B cell (primary cell): ENCODE results near the gene SLC12A7. TPM values are rescaled to one million over a fixed set of nuclear protein-coding genes. Genes with fewer than 3 reads are reported as not detected.

Experiments
- ATAC-seq: fragments of 200-7000 bp; cut with Tn5 transposase; one replicate; pipeline ENCODE4 v1.10.0; 2021; ENCODE audit warnings: low read depth, mild to moderate bottlenecking, moderate number of reproducible peaks, moderate library complexity
- CTCF ChIA-PET: fragments of 350-600 bp; sonication (Branson Sonifier 250); formaldehyde crosslinking; loops from one replicate; lab custom pipeline; 2021; ENCODE audit warnings: antibody characterized with exemption, inconsistent platforms; lab: Charles Lee
- POLR2A ChIA-PET: fragments of 350-600 bp; sonication (Branson Sonifier 250); formaldehyde crosslinking; loops from one replicate; lab custom pipeline; 2021; ENCODE audit warnings: antibody characterized with exemption; lab: Charles Lee
- DNase-seq: peaks from one replicate; pipeline ENCODE4 v3.0.0; 2013
- H2AFZ ChIP-seq: 2 replicates; pipeline ENCODE4 v1.6.1; 2012; ENCODE audit warnings: mild to moderate bottlenecking, low read depth, low read length; ENCODE audit not compliant: insufficient read depth, poor library complexity, severe bottlenecking
- H3K27ac ChIP-seq, 2 donors: 1 replicate in 1 of 2; 2 replicates in 1 of 2; pipeline ENCODE4 v1.5.1; 2012 to 2013; ENCODE audit warnings: low read length in 2 of 2, mild to moderate bottlenecking in 2 of 2, moderate library complexity in 1 of 2
- H3K27me3 ChIP-seq, 4 experiments: fragments of 200-600 bp in 1 of 4; sonication (generic) in 1 of 4; replicated peaks in 1 of 4; 1 replicate in 2 of 4; 2 replicates in 2 of 4; pipeline versions ENCODE4 v1.6.1 to v1.7.0; 2013 to 2016; ENCODE audit warnings: low read length in 3 of 4, mild to moderate bottlenecking in 2 of 4, mixed read lengths in 1 of 4, moderate library complexity in 1 of 4; ENCODE audit not compliant: insufficient read depth in 4 of 4, control insufficient read depth in 3 of 4; ENCODE audit errors: control extremely low read depth in 1 of 4
- H3K36me3 ChIP-seq, 2 experiments: replicated peaks in 1 of 2; 1 replicate in 1 of 2; 2 replicates in 1 of 2; pipeline versions ENCODE4 v1.6.1 to v1.7.1; 2013; ENCODE audit warnings: low read length in 1 of 2; ENCODE audit not compliant: insufficient read depth in 2 of 2, control insufficient read depth in 1 of 2; ENCODE audit errors: control extremely low read depth in 1 of 2, extremely low read depth in 1 of 2
- H3K4me1 ChIP-seq, 2 donors: fragments of 200-600 bp in 1 of 2; sonication (generic) in 1 of 2; 1 replicate in 1 of 2; 2 replicates in 1 of 2; pipeline versions ENCODE4 v1.5.1 to v1.6.1; 2013 to 2017; ENCODE audit warnings: low read length in 2 of 2; ENCODE audit not compliant: control insufficient read depth in 2 of 2, insufficient read depth in 2 of 2
- H3K4me2 ChIP-seq: replicated peaks from 2 replicates; pipeline ENCODE3; 2012; ENCODE audit warnings: mild to moderate bottlenecking, low read depth, low read length; ENCODE audit not compliant: poor library complexity, severe bottlenecking
- H3K4me3 ChIP-seq, 5 experiments: fragments of 200-600 bp in 1 of 5; sonication (generic) in 1 of 5; 1 replicate in 3 of 5; 2 replicates in 2 of 5; pipeline versions ENCODE4 v1.5.1 to v1.7.0; 2011 to 2016; ENCODE audit warnings: low read length in 4 of 5, mild to moderate bottlenecking in 4 of 5, low read depth in 2 of 5, control low read depth in 1 of 5, moderate library complexity in 1 of 5; ENCODE audit not compliant: insufficient read depth in 1 of 5; ENCODE audit errors: control extremely low read depth in 1 of 5, extremely low read depth in 1 of 5
- H3K79me2 ChIP-seq: fragments of 200-600 bp; sonication (generic); one replicate; pipeline ENCODE4 v1.6.0; 2016; ENCODE audit warnings: low read length; ENCODE audit not compliant: control insufficient read depth, insufficient read depth
- H3K9ac ChIP-seq: fragments of 200-600 bp; sonication (generic); 2 replicates; pipeline ENCODE4 v1.6.1; 2017; ENCODE audit warnings: mild to moderate bottlenecking, low read length, moderate library complexity
- H3K9me3 ChIP-seq, 3 donors: one replicate each; pipeline versions ENCODE4 v1.6.1 to v1.7.1; 2013; ENCODE audit warnings: low read length in 2 of 3; ENCODE audit not compliant: control insufficient read depth in 2 of 3, insufficient read depth in 1 of 3; ENCODE audit errors: control extremely low read depth in 1 of 3
- H4K20me1 ChIP-seq: 2 replicates; pipeline ENCODE4 v1.6.0; 2012; ENCODE audit warnings: mild to moderate bottlenecking, low read length; ENCODE audit not compliant: insufficient read depth, control insufficient read depth, poor library complexity, severe bottlenecking
- H3K27ac Mint-ChIP-seq: one replicate; pipeline ENCODE4 v1.8.0; 2021; ENCODE audit warnings: mixed read lengths
- H3K27me3 Mint-ChIP-seq: one replicate; pipeline ENCODE4 v1.8.0; 2021; ENCODE audit warnings: mixed read lengths
- H3K4me1 Mint-ChIP-seq: one replicate; pipeline ENCODE4 v1.8.0; 2021; ENCODE audit warnings: mixed read lengths
- H3K4me3 Mint-ChIP-seq: one replicate; pipeline ENCODE4 v1.8.0; 2021; ENCODE audit warnings: mixed read lengths
- H3K9me3 Mint-ChIP-seq: one replicate; pipeline ENCODE4 v1.8.0; 2022; ENCODE audit warnings: mixed read lengths; ENCODE audit not compliant: insufficient read depth
- EZH2 ChIP-seq: IDR thresholded peaks from 2 replicates; pipeline ENCODE4 v1.6.1; 2012; ENCODE audit warnings: borderline replicate concordance, low read depth, mild to moderate bottlenecking, moderate library complexity, low read length; ENCODE audit not compliant: insufficient read depth, poor library complexity, severe bottlenecking
- WGBS: methylation state at CpG from one replicate; pipeline ENCODE4 v1.1.5; 2013; ENCODE audit warnings: missing lambda C conversion rate; ENCODE audit not compliant: insufficient coverage; 5-methylcytosine and 5-hydroxymethylcytosine counted together
- intact Hi-C: fragments of 100-400 bp; cut with micrococcal nuclease; formaldehyde crosslinking; loops from one replicate; pipeline ENCODE4 v1.10.0; 2022
- polyA plus RNA-seq: library from polyadenylated mRNA; depleted of rRNA; stranded (reverse); fragments of >200 nt; gene quantifications from 2 replicates; pipeline ENCODE4 v1.2.3, GENCODE V29; 2012
- total RNA-seq, 2 donors: library from RNA; stranded (reverse); fragments of 120-200 nt in 1 of 2; gene quantifications; 1 replicate in 1 of 2; 2 replicates in 1 of 2; pipeline versions ENCODE4 v1.2.3 to v1.2.4, GENCODE V29; 2013 to 2022
- TF ChIP-seq, protein P1 (sequence below): fragments of 200-600 bp; IDR thresholded peaks from one replicate; pipeline ENCODE4 v1.8.0; 2022; ENCODE audit warnings: antibody characterized with exemption, mild to moderate bottlenecking

The SLC12A7 gene
- total and polyA plus RNA-seq, 2 donors (not counting 1 experiment from before 2014, with no cell fraction given), result 25.5 to 34.4 TPM

DNA sequence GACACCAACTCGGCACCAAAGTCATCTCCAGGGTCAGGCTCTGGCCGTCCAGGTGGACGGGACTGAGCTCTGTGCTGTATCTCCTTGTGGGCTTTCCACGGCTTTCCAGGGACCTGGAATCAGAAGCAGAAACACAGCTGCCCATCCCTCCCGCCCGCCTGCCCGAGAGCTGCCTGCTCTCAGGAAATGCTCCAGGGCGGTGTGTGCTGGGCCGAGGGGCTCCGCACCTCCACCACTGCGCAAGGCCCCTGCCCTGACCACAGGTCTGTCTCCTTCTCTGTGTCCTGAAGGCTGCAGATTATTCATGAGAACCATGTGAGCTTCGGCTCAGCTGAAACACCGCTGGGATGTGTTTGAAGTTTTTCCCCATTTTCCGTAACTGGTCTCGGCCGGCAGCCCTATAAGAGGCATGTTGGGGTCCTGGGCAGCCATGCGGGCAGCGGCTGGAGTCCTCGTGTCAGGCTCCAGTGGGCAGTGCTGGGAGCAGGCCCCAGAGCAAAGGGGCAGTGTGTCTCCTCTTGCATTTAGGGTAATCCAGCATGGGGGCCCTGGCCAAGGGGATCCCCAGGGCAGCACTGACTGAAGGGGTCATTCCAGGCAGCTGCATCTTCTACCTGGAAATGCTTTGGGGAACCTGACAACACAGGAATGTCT is 80.4 kb downstream of the SLC12A7 start:
- Histone ChIP-seq H4K20me1 (no peaks in the 10 kb centered on the region), H3K9me3 (peaks cover 0 to 2% (median 0%) of the 10 kb centered on the region in 3 donors), H3K9ac (no peak overlapping the region), H2AFZ (no peak overlapping the region), H3K27ac (no peak overlapping the region), H3K27me3 (peaks cover 0 to 26% (median under 1%) of the 10 kb centered on the region in 4 experiments), H3K4me3 (no peak overlapping the region), H3K79me2 (no peaks in the 10 kb centered on the region), H3K36me3 (no peaks in the 10 kb centered on the region), H3K4me2 (no peak overlapping the region), H3K4me1 (no peaks in the 10 kb centered on the region)
- no peak overlapping the region for H3K4me3 Mint-ChIP-seq
- H3K4me1 Mint-ChIP-seq, result no peaks in the 10 kb centered on the region
- no peak for TF ChIP-seq EZH2
- TF ChIP-seq, protein P1, sequence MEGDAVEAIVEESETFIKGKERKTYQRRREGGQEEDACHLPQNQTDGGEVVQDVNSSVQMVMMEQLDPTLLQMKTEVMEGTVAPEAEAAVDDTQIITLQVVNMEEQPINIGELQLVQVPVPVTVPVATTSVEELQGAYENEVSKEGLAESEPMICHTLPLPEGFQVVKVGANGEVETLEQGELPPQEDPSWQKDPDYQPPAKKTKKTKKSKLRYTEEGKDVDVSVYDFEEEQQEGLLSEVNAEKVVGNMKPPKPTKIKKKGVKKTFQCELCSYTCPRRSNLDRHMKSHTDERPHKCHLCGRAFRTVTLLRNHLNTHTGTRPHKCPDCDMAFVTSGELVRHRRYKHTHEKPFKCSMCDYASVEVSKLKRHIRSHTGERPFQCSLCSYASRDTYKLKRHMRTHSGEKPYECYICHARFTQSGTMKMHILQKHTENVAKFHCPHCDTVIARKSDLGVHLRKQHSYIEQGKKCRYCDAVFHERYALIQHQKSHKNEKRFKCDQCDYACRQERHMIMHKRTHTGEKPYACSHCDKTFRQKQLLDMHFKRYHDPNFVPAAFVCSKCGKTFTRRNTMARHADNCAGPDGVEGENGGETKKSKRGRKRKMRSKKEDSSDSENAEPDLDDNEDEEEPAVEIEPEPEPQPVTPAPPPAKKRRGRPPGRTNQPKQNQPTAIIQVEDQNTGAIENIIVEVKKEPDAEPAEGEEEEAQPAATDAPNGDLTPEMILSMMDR, result no peak
- no peak for ATAC-seq
- 94% methylated on average over 19 of the region's 19 CpGs for WGBS
- no peak for DNase-seq
- H3K9me3 Mint-ChIP-seq, result no peaks in the 10 kb centered on the region
- POLR2A ChIA-PET, result no interaction called here
- CTCF ChIA-PET, result no interaction called here
- H3K27ac Mint-ChIP-seq, result no peak overlapping the region
- intact Hi-C loops, result no loop called here
- H3K27me3 Mint-ChIP-seq, result peaks cover 6% of the 10 kb centered on the region

DNA sequence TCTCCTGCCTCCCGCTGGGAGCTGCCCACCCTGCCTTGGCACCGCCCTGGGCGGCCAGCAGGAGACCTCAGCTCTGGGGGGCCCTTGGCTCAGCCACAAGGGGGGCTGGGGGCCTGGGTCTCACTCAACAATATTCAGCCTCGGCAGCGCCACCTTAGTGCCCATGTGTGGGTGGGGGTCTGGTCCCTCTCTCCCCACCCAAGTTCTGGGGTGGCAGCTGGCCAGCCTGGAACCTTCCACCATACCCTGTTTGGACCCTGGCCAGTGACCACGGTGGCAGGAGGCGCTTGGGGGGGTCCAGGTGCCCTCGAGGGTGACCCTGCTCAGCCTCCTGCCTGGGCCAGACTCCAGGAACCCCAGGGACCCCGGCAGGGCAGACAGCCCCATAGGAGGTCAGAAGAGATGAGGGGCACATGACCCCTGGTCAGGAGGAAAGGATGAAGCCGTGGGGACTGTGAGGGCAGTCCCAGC is 81.0 kb downstream of the SLC12A7 start:
- H4K20me1 ChIP-seq, result no peaks in the 10 kb centered on the region
- DNase-seq (no peak), ATAC-seq (no peak)
- H2AFZ ChIP-seq, result no peak overlapping the region
- intact Hi-C loops, result no loop called here
- no peaks in the 10 kb centered on the region for H3K36me3 ChIP-seq
- no peak for TF ChIP-seq EZH2
- TF ChIP-seq, protein P1, result no peak
- H3K79me2 ChIP-seq, result no peaks in the 10 kb centered on the region
- Mint-ChIP-seq H3K27me3 (peaks cover 6% of the 10 kb centered on the region), H3K27ac (no peak overlapping the region), H3K4me1 (no peaks in the 10 kb centered on the region), H3K4me3 (no peak overlapping the region), H3K9me3 (no peaks in the 10 kb centered on the region)
- WGBS, result 77% methylated on average over 7 of the region's 10 CpGs
- no peak overlapping the region for H3K9ac ChIP-seq
- H3K4me3 ChIP-seq, result no peak overlapping the region
- no peak overlapping the region for H3K27ac ChIP-seq
- peaks cover 0 to 2% (median 0%) of the 10 kb centered on the region in 3 donors for H3K9me3 ChIP-seq
- no peaks in the 10 kb centered on the region for H3K4me1 ChIP-seq
- ChIA-PET CTCF (no interaction called here), POLR2A (no interaction called here)
- H3K27me3 ChIP-seq, result peaks cover 0 to 24% (median under 1%) of the 10 kb centered on the region in 4 experiments
- no peak overlapping the region for H3K4me2 ChIP-seq
